SK-N-SH (cell line): ENCODE data around the gene HRH1. TPM values are rescaled to one million over a fixed set of nuclear protein-coding genes. Genes with fewer than 3 reads are reported as not detected.

Source experiments
- CTCF ChIA-PET: fragments of 300-600, 350-600 bp; formaldehyde crosslinking; extraction: SDS; loops from one replicate; lab custom pipeline; 2021; lab: Yijun Ruan, JAX
- POLR2A ChIA-PET: fragments of 350-600 bp; sonication (Branson Sonifier 250); formaldehyde crosslinking; extraction: SDS; loops from one replicate; lab custom pipeline; 2020; ENCODE audit warnings: antibody characterized with exemption, inconsistent platforms; lab: Yijun Ruan, JAX
- DNase-seq: peaks from one replicate; pipeline ENCODE4 v3.0.0; 2012
- H2AFZ ChIP-seq: fragments of 200-600 bp; sonication (generic); 2 replicates; pipeline ENCODE4 v1.8.1; 2016; ENCODE audit warnings: antibody characterized with exemption, mild to moderate bottlenecking, low read depth
- H3F3A ChIP-seq: fragments of 200-600 bp; sonication (generic); replicated peaks from 2 replicates; pipeline ENCODE3; 2016; ENCODE audit warnings: antibody characterized with exemption, mild to moderate bottlenecking; ENCODE audit not compliant: insufficient read depth
- H3K27ac ChIP-seq, 2 experiments: fragments of 200-500 bp in 1 of 2; fragments of 200-600 bp in 1 of 2; sonication (Bioruptor generic) in 1 of 2; sonication (generic), shearing (Covaris generic) in 1 of 2; 2 replicates each; pipeline versions ENCODE4 v1.5.1 to v1.6.1; 2014 to 2016; ENCODE audit warnings: low read depth in 2 of 2, inconsistent platforms in 1 of 2, low read length in 1 of 2, mild to moderate bottlenecking in 1 of 2, mixed read lengths in 1 of 2
- H3K27me3 ChIP-seq: fragments of 200-600 bp; sonication (generic), shearing (Covaris generic); 2 replicates; pipeline ENCODE4 v1.6.1; 2016; ENCODE audit warnings: mixed run types; ENCODE audit not compliant: insufficient read depth
- H3K36me3 ChIP-seq, 2 experiments: fragments of 200-500 bp in 1 of 2; fragments of 200-600 bp in 1 of 2; sonication (Bioruptor generic) in 1 of 2; sonication (generic) in 1 of 2; replicated peaks in 1 of 2; 2 replicates each; pipeline versions ENCODE3 to v1.5.1; 2014 to 2016; ENCODE audit warnings: low read length in 1 of 2, mild to moderate bottlenecking in 1 of 2; ENCODE audit not compliant: insufficient read depth in 2 of 2, control insufficient read depth in 1 of 2
- H3K4me1 ChIP-seq, 2 experiments: fragments of 200-500 bp in 1 of 2; fragments of 200-600 bp in 1 of 2; sonication (Bioruptor generic) in 1 of 2; sonication (generic), shearing (Covaris generic) in 1 of 2; 2 replicates each; pipeline versions ENCODE4 v1.5.1 to v1.6.1; 2014 to 2016; ENCODE audit warnings: low read depth in 1 of 2, low read length in 1 of 2, mixed run types in 1 of 2; ENCODE audit not compliant: insufficient read depth in 2 of 2, control insufficient read depth in 1 of 2
- H3K4me2 ChIP-seq: fragments of 200-600 bp; sonication (generic), shearing (Covaris generic); 2 replicates; pipeline ENCODE4 v1.6.1; 2017; ENCODE audit warnings: mixed run types
- H3K4me3 ChIP-seq, 2 experiments: fragments of 200-500 bp in 1 of 2; fragments of 200-600 bp in 1 of 2; sonication (Bioruptor generic) in 1 of 2; sonication (generic), shearing (Covaris generic) in 1 of 2; 2 replicates each; pipeline versions ENCODE4 v1.5.1 to v1.8.1; 2014 to 2016; ENCODE audit warnings: low read depth in 2 of 2, inconsistent platforms in 1 of 2, low read length in 1 of 2, mild to moderate bottlenecking in 1 of 2, mixed read lengths in 1 of 2, moderate library complexity in 1 of 2
- H3K79me2 ChIP-seq: fragments of 200-600 bp; sonication (generic); 2 replicates; pipeline ENCODE4 v1.8.1; 2017; ENCODE audit warnings: mild to moderate bottlenecking; ENCODE audit not compliant: insufficient read depth
- H3K9ac ChIP-seq: fragments of 200-600 bp; sonication (generic); 2 replicates; pipeline ENCODE4 v1.6.1; 2017; ENCODE audit warnings: mixed run types
- H3K9me2 ChIP-seq: fragments of 200-600 bp; sonication (generic); 2 replicates; pipeline ENCODE4 v1.6.1; 2017; ENCODE audit warnings: mixed run types
- H3K9me3 ChIP-seq: fragments of 200-600 bp; sonication (generic); 2 replicates; pipeline ENCODE4 v1.6.1; 2017; ENCODE audit warnings: mixed run types, mild to moderate bottlenecking, moderate library complexity
- H4K20me1 ChIP-seq: fragments of 200-600 bp; sonication (generic); 2 replicates; pipeline ENCODE4 v1.6.1; 2017; ENCODE audit warnings: mild to moderate bottlenecking, mixed run types; ENCODE audit not compliant: insufficient read depth
- CHD2 ChIP-seq: fragments of 150-350 bp; IDR thresholded peaks from 2 replicates; pipeline ENCODE4 v1.6.1; 2018; ENCODE audit warnings: low read length; ENCODE audit not compliant: partially characterized antibody
- ELF1 ChIP-seq: IDR thresholded peaks from 2 replicates; pipeline ENCODE4 v1.4.0; 2012
- FOSL2 ChIP-seq: IDR thresholded peaks from 2 replicates; pipeline ENCODE4 v1.4.0; 2012; ENCODE audit warnings: low read depth, mild to moderate bottlenecking, moderate library complexity, borderline replicate concordance
- FOXM1 ChIP-seq: IDR thresholded peaks from 2 replicates; pipeline ENCODE4 v1.4.0; 2012; ENCODE audit warnings: low read depth, mild to moderate bottlenecking
- GABPA ChIP-seq: IDR thresholded peaks from 2 replicates; pipeline ENCODE4 v1.4.0; 2012; ENCODE audit warnings: low read depth, mild to moderate bottlenecking
- JUND ChIP-seq: IDR thresholded peaks from 2 replicates; pipeline ENCODE4 v1.4.0; 2012
- MEF2A ChIP-seq: IDR thresholded peaks from 2 replicates; pipeline ENCODE4 v1.4.0; 2012; ENCODE audit warnings: low read depth, borderline replicate concordance
- MXI1 ChIP-seq: IDR thresholded peaks from 2 replicates; pipeline ENCODE4 v1.6.1; 2012; ENCODE audit warnings: mild to moderate bottlenecking, low read depth, low read length, improper control_type of control experiment
- NFIC ChIP-seq: IDR thresholded peaks from 2 replicates; pipeline ENCODE4 v1.4.0; 2012; ENCODE audit warnings: borderline replicate concordance
- NRF1 ChIP-seq: IDR thresholded peaks from 2 replicates; pipeline ENCODE4 v1.6.1; 2012; ENCODE audit warnings: low read depth, mild to moderate bottlenecking, low read length
- POLR2AphosphoS5 ChIP-seq: IDR thresholded peaks from 2 replicates; pipeline ENCODE4 v1.6.1; 2012; ENCODE audit warnings: low read depth, low read length
- RAD21 ChIP-seq: IDR thresholded peaks from 2 replicates; pipeline ENCODE4 v1.6.1; 2012; ENCODE audit warnings: mild to moderate bottlenecking, low read length
- RXRA ChIP-seq: IDR thresholded peaks from 2 replicates; pipeline ENCODE4 v1.4.0; 2012; ENCODE audit warnings: low read depth, mild to moderate bottlenecking, borderline replicate concordance
- SIN3A ChIP-seq: IDR thresholded peaks from 2 replicates; pipeline ENCODE4 v1.6.1; 2012; ENCODE audit warnings: low read depth, mild to moderate bottlenecking, low read length, moderate library complexity, borderline replicate concordance
- WGBS: methylation state at CpG from one replicate; pipeline ENCODE4 v1.1.6; 2017; ENCODE audit warnings: low lambda C conversion rate; 5-methylcytosine and 5-hydroxymethylcytosine counted together
- polyA plus RNA-seq, 3 experiments: library from polyadenylated mRNA; depleted of rRNA; stranded (reverse); fragments of >200 nt; gene quantifications; 2 replicates each; pipeline ENCODE4 v1.2.3, GENCODE V29; 2012
- TF ChIP-seq, protein P1 (sequence below): fragments of 150-350 bp; IDR thresholded peaks from 2 replicates; pipeline ENCODE4 v1.6.1; 2016; ENCODE audit warnings: mild to moderate bottlenecking, low read depth, low read length
- TF ChIP-seq, protein P2 (sequence below): IDR thresholded peaks from 2 replicates; pipeline ENCODE4 v1.4.0; 2012; ENCODE audit warnings: low read depth
- TF ChIP-seq, protein P3 (sequence below): IDR thresholded peaks from 2 replicates; pipeline ENCODE4 v1.6.1; 2012; ENCODE audit warnings: mild to moderate bottlenecking, low read depth, low read length, moderate library complexity
- TF ChIP-seq, protein P4 (sequence below): IDR thresholded peaks from 2 replicates; pipeline ENCODE4 v1.4.0; 2012; ENCODE audit warnings: low read depth, borderline replicate concordance
- TF ChIP-seq, protein P5 (sequence below): fragments of 200-600 bp; sonication (generic); IDR thresholded peaks from 2 replicates; pipeline ENCODE4 v1.6.1; 2017; ENCODE audit warnings: antibody characterized with exemption, mild to moderate bottlenecking, moderate library complexity
- TF ChIP-seq, protein P6 (sequence below): IDR thresholded peaks from 2 replicates; pipeline ENCODE4 v1.4.0; 2012; ENCODE audit warnings: low read depth, borderline replicate concordance

HRH1 gene
- polyA plus RNA-seq, 1 of the 3 experiments (the other 2 are of a cell fraction): 6.2 TPM

DNA sequence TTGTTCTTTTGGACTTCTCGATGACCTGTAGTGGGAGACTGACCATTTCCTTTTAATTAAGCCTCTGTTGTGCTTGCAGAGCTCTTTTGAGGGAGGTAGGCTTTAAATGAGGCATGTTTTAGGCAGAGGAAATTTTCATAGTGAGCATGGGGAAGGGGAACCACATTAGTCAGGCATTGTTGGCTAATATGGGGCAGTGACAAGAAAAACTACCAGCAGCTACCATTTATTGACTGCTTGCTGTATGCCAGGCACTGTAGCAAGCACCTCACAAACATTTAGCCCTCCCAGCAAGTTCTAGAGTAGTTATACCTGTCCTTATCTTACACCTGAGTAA lies 128.8 kb downstream of the HRH1 start:
- whole genome bisulfite sequencing: 100% methylated on average over 1 of the region's 1 CpG
- DNase-seq: no peak
- H3K36me3 ChIP-seq: peaks cover 27 to 28% of the 10 kb centered on the region in 2 experiments
- no peaks in the 10 kb centered on the region for H3K9me2 ChIP-seq
- H3K9me3 ChIP-seq: no peaks in the 10 kb centered on the region
- TF ChIP-seq, protein P1, sequence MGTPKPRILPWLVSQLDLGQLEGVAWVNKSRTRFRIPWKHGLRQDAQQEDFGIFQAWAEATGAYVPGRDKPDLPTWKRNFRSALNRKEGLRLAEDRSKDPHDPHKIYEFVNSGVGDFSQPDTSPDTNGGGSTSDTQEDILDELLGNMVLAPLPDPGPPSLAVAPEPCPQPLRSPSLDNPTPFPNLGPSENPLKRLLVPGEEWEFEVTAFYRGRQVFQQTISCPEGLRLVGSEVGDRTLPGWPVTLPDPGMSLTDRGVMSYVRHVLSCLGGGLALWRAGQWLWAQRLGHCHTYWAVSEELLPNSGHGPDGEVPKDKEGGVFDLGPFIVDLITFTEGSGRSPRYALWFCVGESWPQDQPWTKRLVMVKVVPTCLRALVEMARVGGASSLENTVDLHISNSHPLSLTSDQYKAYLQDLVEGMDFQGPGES: no peak
- TF ChIP-seq, protein P2, sequence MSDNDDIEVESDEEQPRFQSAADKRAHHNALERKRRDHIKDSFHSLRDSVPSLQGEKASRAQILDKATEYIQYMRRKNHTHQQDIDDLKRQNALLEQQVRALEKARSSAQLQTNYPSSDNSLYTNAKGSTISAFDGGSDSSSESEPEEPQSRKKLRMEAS: no peak
- TF ChIP-seq RXRA (no peak), GABPA (no peak), NFIC (no peak), NRF1 (no peak), ELF1 (no peak), SIN3A (no peak), POLR2AphosphoS5 (no peak), CHD2 (no peak), MEF2A (no peak), FOXM1 (no peak), MXI1 (no peak), FOSL2 (no peak), JUND (no peak), RAD21 (no peak)
- TF ChIP-seq, protein P3, sequence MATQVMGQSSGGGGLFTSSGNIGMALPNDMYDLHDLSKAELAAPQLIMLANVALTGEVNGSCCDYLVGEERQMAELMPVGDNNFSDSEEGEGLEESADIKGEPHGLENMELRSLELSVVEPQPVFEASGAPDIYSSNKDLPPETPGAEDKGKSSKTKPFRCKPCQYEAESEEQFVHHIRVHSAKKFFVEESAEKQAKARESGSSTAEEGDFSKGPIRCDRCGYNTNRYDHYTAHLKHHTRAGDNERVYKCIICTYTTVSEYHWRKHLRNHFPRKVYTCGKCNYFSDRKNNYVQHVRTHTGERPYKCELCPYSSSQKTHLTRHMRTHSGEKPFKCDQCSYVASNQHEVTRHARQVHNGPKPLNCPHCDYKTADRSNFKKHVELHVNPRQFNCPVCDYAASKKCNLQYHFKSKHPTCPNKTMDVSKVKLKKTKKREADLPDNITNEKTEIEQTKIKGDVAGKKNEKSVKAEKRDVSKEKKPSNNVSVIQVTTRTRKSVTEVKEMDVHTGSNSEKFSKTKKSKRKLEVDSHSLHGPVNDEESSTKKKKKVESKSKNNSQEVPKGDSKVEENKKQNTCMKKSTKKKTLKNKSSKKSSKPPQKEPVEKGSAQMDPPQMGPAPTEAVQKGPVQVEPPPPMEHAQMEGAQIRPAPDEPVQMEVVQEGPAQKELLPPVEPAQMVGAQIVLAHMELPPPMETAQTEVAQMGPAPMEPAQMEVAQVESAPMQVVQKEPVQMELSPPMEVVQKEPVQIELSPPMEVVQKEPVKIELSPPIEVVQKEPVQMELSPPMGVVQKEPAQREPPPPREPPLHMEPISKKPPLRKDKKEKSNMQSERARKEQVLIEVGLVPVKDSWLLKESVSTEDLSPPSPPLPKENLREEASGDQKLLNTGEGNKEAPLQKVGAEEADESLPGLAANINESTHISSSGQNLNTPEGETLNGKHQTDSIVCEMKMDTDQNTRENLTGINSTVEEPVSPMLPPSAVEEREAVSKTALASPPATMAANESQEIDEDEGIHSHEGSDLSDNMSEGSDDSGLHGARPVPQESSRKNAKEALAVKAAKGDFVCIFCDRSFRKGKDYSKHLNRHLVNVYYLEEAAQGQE: no peak
- TF ChIP-seq, protein P4, sequence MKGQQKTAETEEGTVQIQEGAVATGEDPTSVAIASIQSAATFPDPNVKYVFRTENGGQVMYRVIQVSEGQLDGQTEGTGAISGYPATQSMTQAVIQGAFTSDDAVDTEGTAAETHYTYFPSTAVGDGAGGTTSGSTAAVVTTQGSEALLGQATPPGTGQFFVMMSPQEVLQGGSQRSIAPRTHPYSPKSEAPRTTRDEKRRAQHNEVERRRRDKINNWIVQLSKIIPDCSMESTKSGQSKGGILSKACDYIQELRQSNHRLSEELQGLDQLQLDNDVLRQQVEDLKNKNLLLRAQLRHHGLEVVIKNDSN: no peak
- TF ChIP-seq, protein P5, sequence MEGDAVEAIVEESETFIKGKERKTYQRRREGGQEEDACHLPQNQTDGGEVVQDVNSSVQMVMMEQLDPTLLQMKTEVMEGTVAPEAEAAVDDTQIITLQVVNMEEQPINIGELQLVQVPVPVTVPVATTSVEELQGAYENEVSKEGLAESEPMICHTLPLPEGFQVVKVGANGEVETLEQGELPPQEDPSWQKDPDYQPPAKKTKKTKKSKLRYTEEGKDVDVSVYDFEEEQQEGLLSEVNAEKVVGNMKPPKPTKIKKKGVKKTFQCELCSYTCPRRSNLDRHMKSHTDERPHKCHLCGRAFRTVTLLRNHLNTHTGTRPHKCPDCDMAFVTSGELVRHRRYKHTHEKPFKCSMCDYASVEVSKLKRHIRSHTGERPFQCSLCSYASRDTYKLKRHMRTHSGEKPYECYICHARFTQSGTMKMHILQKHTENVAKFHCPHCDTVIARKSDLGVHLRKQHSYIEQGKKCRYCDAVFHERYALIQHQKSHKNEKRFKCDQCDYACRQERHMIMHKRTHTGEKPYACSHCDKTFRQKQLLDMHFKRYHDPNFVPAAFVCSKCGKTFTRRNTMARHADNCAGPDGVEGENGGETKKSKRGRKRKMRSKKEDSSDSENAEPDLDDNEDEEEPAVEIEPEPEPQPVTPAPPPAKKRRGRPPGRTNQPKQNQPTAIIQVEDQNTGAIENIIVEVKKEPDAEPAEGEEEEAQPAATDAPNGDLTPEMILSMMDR: no peak
- TF ChIP-seq, protein P6, sequence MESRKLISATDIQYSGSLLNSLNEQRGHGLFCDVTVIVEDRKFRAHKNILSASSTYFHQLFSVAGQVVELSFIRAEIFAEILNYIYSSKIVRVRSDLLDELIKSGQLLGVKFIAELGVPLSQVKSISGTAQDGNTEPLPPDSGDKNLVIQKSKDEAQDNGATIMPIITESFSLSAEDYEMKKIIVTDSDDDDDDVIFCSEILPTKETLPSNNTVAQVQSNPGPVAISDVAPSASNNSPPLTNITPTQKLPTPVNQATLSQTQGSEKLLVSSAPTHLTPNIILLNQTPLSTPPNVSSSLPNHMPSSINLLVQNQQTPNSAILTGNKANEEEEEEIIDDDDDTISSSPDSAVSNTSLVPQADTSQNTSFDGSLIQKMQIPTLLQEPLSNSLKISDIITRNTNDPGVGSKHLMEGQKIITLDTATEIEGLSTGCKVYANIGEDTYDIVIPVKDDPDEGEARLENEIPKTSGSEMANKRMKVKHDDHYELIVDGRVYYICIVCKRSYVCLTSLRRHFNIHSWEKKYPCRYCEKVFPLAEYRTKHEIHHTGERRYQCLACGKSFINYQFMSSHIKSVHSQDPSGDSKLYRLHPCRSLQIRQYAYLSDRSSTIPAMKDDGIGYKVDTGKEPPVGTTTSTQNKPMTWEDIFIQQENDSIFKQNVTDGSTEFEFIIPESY: no peak
- TF ChIP-seq, all 33 proteins: peak for 0
- Histone ChIP-seq H3K4me1 (peaks cover 7 to 27% of the 10 kb centered on the region in 2 experiments), H3K27me3 (no peaks in the 10 kb centered on the region), H4K20me1 (no peaks in the 10 kb centered on the region), H3K79me2 (peaks cover 87% of the 10 kb centered on the region), H3K4me2 (no peak overlapping the region), H3K9ac (no peak overlapping the region), H3K4me3 (no peak overlapping the region), H3K27ac (no peak overlapping the region), H3F3A (peaks cover 33% of the 10 kb centered on the region), H2AFZ (no peak overlapping the region)
- CTCF ChIA-PET: interaction anchor here (1.4 to 2.1 kb wide), 3 partner anchors 11 to 128 kb away, joined by 5 to 6 read pairs (median 5); partner anchors contain the start of gene ATG7
- POLR2A ChIA-PET: no interaction called here
